ENCODE measurements around the gene C3orf22. TPM values are rescaled to one million over a fixed set of nuclear protein-coding genes. Genes with fewer than 3 reads are reported as not detected.

C3orf22 gene
- total RNA-seq, 4 donors from 2014 or later: not detected

GRCh38 chr3:126502656-126503055 lies 56.1 kb downstream of the C3orf22 start:
- TF ChIP-seq, protein P1, sequence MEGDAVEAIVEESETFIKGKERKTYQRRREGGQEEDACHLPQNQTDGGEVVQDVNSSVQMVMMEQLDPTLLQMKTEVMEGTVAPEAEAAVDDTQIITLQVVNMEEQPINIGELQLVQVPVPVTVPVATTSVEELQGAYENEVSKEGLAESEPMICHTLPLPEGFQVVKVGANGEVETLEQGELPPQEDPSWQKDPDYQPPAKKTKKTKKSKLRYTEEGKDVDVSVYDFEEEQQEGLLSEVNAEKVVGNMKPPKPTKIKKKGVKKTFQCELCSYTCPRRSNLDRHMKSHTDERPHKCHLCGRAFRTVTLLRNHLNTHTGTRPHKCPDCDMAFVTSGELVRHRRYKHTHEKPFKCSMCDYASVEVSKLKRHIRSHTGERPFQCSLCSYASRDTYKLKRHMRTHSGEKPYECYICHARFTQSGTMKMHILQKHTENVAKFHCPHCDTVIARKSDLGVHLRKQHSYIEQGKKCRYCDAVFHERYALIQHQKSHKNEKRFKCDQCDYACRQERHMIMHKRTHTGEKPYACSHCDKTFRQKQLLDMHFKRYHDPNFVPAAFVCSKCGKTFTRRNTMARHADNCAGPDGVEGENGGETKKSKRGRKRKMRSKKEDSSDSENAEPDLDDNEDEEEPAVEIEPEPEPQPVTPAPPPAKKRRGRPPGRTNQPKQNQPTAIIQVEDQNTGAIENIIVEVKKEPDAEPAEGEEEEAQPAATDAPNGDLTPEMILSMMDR (IDR thresholded peaks at IDR 0.05; ENCODE audit: low read depth): no peak

GRCh38 chr3:126501736-126502135 lies 57.0 kb downstream of the C3orf22 start:
- TF ChIP-seq, protein P1 (IDR thresholded peaks at IDR 0.05; ENCODE audit: low read depth): no peak

DNA sequence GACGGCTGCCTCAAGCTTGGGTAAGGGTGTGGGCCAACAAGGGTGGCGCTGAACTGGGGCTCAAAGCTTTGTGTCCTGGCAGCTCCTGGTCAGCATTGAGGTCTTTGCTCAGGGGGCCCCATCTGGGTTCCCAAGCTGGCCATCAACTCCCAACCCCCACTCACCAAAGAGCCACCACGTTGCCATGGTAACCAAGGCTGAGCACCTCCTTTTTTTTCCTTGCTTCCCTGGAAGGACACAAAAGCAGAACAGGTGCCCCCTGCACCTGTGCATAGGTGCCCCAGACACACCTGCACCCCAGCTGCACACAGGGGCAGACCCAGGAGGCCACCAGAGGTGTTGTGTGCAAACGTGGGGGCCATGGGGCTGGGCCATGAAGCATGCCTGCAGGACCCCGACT lies 57.7 kb downstream of the C3orf22 start:
- TF ChIP-seq, protein P1 (IDR thresholded peaks at IDR 0.05; ENCODE audit: low read depth): no peak

GRCh38 chr3:126500016-126500415 lies 58.7 kb downstream of the C3orf22 start:
- TF ChIP-seq, protein P1 (IDR thresholded peaks at IDR 0.05; ENCODE audit: low read depth): no peak

Small RNA genes within 50 kb of the gene (small RNA-seq; reads per million reads assigned to genes)
- gene RNA5SP138: not detected

Other genes starting within 250 kb of the C3orf22 start
- 100 to 1,000 TPM in 1 of 4 donors, 10 to 100 TPM in 3; 51.3 to 147 (median 73.0) TPM for gene KLF15, start 201.5 kb downstream of the C3orf22 start, total RNA-seq
- not detected for gene CFAP100, start 164.0 kb downstream of the C3orf22 start, total RNA-seq
- 10 to 100 TPM; 24.0 to 44.8 (median 26.3) TPM for gene ZXDC, start 83.0 kb downstream of the C3orf22 start, total RNA-seq
- gene UROC1, start 41.2 kb downstream of the C3orf22 start, total RNA-seq: not detected
- gene CHST13, start 34.8 kb downstream of the C3orf22 start, total RNA-seq: 1 to 10 TPM in 3 of 4 donors, under 1 TPM in 1; 0.66 to 2.5 (median 1.3) TPM
- gene TXNRD3, start 96.2 kb upstream of the C3orf22 start, total RNA-seq: 10 to 100 TPM; 10.9 to 19.2 (median 13.4) TPM
- 10 to 100 TPM in 2 of 4 donors, 1 to 10 TPM in 2; 2.0 to 11.5 (median 10.0) TPM for gene CHCHD6, start 145.3 kb upstream of the C3orf22 start, total RNA-seq